NCI-H1694 treated with DMSO at 0.1 percent for 48 hours (cell line): ENCODE data around the gene MUC20.
"Not testable (repeated sequence)": the region's sequence is repeated elsewhere in the genome, so short reads cannot be mapped to it uniquely, and the experiment has no call there.

Source experiments
- DNase-seq: peaks from one replicate; lab custom pipeline; 2025; lab: John Stamatoyannopoulos, UW

Gene MUC20

DNA sequence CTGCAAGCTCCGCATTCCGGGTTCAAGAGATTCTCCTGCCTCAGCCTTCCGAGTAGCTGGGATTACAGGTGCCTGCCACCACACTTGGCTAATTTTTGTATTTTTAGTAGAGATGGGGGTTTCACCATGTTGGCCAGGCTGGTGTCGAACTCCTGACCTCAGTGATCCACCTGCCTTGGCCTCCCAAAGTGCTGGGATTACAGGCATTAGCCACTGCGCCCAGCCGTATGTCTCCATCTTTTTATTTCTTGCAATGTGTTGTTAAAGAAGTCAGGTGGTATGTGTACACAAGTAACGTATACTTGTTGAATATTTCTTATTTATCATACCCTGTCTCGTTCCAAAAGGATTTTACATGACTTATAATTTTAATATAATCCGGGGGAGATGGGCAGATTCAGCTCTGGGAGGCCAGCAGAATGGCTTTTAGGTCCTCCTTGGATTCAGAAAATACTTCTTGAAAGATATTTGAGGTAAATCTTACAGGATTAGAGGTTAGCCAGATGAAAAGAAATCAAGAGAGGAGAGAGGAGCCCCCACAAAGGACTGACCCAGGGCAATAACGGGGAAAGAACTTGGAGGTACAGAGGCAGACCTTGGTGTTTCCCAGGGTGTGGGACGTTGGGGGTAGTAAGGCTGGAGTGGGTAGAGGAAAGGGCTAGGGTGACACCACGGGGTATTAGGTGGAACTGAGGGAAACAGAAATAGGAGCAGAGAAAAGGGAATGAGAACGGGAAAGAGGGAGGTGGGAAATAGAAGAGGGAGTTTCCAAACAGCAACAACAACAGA is 27.2 kb upstream of the MUC20 start:
- no peak for DNase-seq

DNA sequence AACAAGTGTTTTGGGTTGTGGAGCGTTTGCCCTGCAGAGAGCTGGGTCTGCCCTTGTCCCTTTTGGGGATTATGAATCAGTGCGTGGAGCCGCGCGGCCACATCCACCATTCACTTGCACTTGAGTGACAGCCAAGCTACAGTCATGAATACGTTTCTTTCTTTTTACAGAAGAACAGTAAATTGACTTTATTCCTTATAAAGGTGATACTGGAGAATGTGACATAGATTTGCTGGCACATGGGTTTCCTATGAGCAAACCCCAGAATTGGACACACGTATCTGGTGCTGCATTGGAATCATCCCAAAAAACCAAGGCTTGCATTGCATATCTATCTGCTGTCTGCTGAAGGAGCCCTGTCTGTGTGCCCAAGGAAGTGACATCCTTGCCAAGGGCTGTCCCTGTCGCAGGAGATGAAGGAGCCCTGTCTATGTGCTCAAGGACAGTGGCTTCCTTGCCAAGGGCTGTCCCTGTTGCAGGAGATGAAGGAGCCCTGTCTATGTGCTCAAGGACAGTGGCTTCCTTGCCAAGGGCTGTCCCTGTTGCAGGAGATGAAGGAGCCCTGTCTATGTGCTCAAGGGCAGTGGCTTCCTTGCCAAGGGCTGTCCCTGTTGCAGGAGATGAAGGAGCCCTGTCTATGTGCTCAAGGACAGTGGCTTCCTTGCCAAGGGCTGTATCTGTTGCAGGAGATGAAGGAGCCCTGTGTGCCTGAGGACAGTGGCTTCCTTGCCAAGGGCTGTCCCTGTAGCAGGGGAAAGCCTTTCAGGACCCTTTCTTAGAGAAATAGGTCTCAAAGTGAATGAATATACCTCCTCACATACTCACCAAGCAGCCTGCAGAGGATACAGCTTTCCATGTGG is 26.3 kb upstream of the MUC20 start:
- DNase-seq: not testable (repeated sequence)

DNA sequence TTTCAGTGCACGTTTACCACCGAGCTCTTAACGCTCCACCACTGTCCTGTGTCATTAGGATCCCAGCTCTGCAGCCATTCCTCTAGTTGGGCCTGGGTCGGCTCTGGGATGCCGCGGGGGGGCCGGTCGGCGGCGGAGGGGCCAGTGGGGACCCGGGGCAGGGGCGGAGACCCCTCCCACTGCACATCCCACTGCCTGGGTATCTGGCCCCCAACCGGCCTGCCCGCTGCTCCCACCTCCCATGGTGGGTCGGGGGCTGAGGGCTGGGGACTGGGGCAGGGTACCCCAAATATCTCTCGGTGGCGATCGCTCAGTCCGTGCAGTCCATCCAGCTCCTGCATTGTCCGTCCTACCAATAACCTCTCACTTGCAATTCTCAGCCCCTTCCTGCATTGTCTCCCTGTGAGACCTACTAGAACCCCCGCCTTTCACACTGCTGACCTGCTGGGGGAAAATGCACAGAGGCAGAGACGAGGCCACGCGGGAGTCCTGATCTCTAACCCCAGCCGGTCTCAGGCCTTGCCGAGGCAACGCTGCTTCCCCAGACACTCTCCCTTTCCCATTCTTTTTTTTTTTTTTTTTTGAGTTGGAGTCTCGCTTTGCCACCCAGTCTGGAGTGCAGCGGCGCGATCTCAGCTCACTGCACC is 24.0 kb upstream of the MUC20 start:
- no peak for DNase-seq

DNA sequence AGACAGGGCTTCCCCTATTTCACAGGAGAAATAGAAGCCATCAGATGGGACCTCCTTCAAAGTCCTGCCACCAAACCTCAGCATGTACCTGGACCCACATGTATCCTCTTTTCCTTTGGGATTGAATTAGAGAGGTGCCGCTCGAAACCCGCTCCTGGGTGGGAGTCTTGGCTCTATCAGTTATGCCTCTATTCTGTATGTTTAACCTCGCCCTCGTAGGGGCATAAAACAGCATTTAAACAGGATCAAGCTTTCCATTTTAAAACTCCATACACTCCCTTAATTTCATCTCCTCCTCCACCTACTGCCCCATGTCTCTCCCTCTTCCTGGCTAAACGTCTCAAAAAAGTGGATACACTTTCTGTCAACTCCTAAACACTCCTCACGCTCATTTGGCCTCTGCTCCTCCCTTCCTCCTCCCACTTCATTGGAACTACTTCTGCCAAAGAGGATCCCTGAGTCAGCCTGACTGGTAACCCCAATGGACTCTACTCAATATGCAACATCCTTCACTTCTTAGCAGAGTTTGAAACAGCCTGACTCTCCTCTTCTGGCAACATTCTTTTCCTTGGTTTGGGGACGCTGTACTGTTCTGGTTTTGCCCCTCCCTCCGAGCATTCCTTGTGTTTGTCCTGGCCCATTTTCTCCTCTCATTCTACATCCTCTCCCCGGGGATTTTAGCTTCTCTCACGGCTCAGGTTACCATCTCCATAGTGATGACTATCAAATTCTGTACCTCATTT is 23.0 kb upstream of the MUC20 start:
- DNase-seq: no peak

DNA sequence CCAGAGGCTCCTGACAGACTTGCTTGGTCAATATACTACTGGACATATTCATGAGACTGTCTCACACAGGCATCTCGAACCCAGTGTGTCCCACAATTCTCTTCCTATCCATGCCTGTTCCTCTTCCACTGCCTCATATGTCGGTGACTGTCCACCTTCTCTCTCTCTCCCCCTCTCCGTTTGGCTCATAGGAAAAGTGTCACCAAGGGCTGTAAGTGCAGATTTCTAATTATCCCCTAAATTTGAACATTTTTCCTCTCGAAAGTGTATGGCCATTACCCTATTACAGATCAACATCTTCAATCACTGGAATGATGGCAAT is 22.5 kb upstream of the MUC20 start:
- no peak for DNase-seq

DNA sequence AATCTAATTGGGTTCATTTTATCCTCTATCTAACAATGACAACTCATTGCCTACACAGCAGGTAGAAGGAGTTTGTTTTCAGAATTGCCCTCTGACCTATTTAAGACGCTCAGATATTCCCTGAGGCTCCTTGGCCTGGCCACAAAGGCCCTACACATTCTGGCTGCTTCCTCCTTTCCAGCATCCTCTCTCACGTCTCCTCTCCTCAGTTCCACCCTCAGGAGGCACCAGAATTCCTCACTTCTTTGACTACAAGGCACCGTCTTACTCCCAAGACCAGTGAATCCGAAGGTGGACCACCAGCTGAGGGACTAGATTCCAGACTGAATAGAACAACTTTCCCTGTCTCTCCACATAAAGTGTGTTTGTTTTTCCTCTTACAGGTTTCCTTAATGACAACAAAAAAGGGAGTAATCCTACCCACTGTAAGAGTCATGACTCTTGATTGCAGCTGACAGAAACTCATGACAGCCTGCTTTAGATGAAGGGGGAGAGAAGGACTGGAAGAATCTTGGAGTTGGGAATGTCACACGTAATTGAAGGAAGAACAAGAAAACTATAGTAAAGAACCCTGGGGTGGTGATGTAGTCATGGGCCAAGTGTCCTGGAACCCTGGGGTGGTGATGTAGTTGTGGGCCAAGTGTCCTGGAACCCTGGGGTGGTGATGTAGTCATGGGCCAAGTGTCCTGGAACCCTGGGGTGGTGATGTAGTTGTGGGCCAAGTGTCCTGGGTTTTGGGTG is 22.0 kb upstream of the MUC20 start:
- DNase-seq: no peak

DNA sequence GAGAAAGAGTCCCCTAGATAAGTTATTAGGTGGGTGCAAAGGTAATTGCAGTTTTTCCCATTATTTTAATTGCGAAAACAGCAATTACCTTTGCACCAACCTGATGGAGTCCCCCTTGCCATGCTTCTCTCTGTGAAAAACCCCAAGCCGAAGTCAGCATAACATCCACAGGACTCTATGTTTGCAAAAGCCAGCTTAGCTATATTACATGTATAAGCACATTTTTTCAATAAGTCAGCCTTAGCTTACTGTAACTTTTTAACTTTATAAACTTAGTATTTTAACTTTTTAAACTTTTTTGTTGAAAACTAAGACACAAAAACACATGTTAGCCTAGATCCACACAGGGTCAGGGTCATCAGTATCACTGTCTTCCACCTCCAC is 21.4 kb upstream of the MUC20 start:
- no peak for DNase-seq

DNA sequence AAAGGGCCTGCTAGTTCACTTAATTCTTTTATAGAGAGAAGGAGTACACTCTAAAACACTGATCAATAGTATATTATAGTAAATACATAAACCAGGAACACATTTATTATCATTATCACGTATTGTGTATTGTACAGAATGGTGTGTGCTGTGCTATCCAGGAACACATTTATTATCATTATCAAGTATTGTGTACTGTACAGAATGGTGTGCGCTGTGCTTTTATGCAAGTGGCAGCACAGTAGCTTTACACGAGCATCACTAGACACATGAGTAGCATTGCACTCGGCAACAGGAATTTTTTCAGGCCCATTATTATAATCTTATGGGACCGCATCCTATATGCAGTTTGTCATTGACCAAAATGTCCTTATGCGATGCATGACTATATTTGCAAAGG is 20.9 kb upstream of the MUC20 start:
- DNase-seq: no peak

DNA sequence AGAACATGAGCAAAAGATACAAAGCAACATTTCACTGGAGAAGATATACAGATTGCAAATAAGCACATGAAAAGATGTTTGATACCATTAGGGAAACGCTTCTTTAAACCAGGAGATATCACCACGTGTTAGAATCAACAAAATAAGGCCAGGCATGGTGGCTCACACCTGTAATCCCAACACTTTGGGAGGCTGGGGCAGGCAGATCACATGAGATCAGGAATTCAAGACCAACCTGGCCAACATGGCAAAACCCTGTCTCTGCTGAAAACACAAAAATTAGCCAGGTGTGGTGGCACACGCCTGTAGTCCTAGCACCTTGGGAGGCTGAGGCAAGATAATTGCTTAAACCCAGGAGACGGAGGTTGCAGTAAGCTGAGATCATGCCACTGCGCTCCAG is 20.5 kb upstream of the MUC20 start:
- DNase-seq: no peak

DNA sequence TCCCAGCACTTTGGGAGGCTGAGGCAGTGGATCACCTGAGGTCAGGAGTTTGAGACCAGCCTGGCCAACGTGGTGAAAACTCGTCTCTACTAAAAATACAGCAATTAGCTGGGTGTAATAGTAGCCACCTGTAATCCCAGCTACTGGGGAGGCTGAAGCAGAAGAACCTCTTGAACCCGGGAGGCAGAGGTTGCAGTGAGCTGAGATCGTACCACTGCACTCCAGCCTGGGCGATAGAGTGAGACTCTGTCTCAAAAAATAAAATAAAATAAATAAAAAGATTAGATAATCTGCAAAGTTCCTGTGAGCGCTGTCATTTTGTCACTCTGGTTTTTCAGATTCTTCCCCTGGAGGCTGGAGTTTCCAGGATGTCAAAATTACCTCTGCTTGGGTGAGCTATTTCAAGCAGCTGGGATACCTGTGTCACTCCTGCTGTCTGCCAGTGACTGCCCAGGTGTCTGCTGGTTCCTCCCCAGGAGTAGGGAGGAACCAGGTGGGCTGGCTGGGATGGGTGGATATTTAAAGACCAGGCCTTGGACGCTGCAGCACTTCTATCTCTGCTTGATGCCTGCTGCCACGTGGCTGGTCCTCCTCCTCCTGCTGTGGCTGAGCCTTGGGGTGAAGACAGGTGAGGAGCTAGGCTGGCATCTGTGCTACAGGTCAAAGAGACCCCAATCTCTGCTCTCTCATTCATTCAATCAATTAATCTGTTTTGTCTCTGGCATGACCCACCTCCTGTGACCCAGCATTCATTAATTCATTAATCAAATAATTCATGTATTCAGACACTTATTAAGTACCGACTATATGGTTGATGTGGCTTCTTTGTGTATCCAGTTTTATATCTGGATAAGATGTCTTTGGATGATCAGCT is 19.5 kb upstream of the MUC20 start:
- no peak for DNase-seq

DNA sequence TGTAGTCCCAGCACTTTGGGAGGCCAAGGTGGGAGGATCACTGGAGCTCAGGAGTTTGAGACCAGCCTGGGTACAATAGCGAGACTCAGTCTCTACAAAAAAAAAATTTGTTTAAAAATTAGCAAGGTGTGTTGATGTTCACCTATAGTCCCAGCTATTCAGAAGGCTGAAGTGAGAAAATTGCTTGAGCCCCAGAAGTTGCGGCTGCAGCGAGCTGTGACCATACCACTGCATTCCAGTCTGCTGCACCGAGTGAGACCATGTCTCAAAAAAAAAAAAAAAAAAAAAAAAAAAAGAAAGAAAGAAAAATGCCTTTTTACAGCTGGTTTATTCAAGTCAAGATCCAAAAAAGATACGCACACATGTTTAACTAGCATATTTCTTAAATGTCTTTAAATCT is 17.0 kb upstream of the MUC20 start:
- DNase-seq: no peak

DNA sequence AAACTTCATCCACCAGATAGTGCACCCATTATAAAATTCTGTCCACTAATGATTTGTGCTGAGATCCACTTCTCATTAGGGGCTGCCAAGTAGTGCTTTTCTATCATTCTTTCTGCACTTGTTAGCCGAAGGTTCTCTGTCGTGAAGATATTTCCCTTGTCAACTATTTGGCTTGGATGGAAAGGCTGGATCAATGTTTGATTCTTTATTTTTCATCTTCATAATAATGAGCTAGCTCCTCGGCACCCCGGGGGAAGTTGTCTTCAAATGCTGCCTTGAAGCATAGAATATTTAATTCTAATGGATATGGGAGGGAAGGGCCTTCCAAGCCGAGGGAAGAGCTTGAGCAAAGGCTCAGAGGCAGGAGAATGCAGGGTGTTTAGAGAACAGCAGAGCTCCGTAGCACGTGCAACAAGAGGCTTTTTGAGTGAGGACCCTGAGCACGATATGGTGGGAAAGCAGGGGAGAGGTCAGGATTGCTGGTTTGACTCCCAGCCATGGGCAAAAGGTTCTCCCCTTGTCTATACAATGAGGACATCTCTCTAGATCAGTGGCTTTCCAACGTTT is 16.3 kb upstream of the MUC20 start:
- no peak for DNase-seq

DNA sequence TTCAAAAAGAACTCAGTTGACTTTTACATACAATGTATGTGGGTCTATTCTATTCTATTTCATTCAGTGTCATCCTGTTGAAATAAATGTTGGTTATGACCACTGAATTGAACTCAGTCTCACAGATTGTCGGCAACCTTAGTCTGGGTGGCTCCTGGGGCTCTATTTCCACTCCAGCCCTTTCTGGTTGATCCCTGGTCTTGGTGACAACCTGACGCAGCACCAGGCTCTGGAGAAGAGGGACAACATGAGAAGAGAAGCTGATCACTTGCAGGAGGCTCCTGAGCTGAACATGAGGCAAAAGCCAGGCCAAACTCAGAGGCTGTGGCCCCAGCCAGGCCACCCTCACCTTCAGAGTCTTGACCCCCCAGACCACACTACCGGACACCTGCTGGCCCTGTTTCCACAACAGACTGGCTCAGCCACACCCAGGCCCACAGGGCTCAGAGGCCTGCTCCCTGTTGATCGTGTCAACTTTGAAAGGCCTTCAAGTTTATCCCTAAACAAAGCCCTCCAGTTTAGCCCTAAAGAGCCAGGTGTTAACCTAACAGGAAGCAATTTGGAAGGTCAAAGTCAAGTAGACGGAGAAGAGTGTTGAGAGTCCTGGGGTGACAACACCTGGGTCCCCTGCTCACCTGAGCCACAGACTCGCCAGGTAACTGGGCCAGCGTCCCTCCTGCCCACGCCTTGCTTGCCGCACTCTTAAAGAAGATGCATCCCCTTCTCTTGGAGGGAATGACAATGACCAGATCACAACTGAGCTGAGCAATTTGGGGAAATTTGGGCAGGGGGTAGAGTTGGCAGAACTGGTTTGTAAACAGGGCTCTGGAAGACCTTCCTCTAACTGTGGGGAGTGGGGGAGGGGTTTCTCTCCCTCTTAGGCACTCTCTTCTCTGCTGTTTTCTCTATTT is 15.4 kb upstream of the MUC20 start:
- no peak for DNase-seq

DNA sequence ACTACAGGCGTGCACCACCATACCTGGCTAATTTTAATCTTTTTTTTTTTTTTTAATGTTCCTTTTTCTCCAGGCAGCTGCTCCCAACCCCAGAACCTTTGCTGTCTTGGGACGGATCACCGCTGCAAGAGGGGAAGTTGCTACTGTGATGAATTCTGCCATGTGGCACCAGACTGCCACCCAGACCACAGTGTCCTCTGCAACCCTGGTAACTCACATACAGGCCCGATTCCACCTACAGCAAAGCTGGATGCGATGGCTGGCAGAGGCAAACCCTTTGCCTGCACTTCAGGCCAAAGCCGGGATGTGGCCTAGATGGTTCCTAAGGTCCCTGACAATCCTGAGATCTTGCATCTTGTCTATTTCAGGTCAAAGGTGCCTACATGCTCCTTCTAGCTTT is 12.7 kb upstream of the MUC20 start:
- no peak for DNase-seq

DNA sequence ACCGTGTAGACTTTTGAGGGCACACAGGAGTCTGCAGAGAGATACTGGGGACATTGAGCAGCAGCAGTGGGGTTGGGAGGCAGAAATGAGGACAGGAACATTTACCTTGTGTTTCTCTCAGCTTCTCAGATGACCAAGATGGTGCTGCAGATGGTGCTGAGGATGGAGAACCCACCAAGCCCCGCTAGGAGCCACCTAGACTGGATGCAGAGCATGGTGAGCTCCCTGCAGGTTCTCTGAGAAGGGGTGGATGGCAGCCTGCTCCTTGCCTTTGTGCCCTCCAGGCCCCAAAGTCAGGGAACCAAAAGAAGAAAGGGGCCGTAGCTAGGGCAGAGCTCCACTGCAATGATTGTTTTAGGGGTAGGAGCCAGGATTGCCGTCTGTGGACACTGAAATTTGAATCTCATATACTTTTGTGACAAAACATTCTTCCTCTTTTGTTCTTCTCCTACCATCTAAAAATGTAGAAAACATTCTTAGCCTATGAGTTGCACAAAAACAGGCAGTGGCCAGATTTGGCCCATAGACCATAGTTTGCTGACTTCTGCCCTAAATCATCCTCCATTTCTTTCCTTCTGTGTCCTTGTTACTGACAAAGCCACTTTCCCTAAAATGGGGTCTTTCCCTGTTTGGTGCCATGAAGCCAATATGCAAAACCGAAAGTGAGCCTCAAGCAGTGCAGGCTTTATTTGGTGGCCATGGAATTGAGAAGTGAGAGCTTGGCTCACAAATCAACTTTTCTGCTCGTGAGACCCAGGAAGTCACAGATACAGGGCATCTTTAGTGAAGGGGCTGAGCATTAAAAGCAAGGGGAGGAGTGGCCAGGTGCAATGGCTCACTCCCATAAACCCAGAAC is 11.9 kb upstream of the MUC20 start:
- no peak for DNase-seq

DNA sequence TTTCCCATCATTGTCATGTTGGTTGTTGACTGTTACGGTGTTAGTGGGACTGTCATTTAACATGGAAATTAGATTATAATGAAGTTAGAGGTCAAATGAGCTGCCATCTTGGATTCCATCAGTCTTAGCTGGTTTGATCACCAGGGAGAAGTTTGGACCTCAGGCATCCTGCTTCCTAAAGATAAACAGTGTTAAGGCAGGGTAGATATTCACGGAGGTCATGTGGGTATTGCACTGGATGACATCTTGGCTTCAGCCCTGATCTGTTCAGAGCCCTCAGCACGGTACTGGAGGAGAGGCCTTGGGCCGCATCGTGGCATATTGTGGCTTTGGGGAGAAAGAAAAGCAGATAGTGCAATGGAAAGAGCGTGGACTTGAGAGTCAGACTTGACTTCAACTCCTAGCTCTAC is 11.1 kb upstream of the MUC20 start:
- DNase-seq: no peak

DNA sequence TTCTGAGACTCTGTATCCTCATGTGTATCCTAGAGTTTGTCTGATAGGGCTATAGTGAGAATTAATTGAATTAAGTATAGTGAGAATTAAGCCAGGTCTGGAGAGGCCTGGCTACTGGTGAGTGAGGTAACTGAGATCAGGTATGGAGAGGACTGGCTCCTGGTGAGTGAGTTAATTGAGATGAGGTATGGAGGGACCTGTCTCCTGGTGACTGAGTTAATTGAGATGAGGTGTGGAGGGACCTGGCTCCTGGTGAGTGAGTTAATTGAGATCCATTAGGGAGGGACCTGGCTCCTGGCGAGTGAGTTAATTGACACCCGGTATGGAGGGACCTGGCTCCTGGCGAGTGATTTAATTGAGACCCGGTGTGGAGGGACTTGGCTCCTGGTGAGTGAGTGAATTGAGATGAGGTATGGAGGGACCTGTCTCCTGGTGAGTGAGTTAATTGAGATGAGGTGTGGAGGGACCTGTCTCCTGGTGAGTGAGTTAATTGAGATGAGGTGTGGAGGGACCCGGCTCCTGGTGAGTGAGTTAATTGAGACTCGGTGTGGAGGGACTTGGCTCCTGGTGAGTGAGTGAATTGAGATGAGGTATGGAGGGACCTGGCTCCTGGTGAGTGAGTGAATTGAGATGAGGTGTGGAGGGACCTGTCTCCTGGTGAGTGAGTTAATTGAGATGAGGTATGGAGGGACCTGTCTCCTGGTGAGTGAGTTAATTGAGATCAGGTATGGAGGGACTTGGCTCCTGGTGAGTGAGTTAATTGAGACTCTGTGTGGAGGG is 10.5 kb upstream of the MUC20 start:
- not testable (repeated sequence) for DNase-seq
